HepG2 (cell line): ENCODE results near the gene VIPR1. TPM values are rescaled to one million over a fixed set of nuclear protein-coding genes. Genes with fewer than 3 reads are reported as not detected.

ENCODE experiments used
- BRCA1 ChIP-seq: sonication (generic); formaldehyde crosslinking; IDR thresholded peaks from 2 replicates; pipeline ENCODE4 v1.4.0; 2020; ENCODE audit warnings: missing genetic modification reagents
- FOXP4 ChIP-seq: sonication (generic); formaldehyde crosslinking; IDR thresholded peaks from 2 replicates; pipeline ENCODE4 v1.4.0; 2020; ENCODE audit warnings: missing genetic modification reagents
- KDM5B ChIP-seq: sonication (generic); formaldehyde crosslinking; IDR thresholded peaks from 2 replicates; pipeline ENCODE4 v1.4.0; 2020; ENCODE audit warnings: missing genetic modification reagents, mild to moderate bottlenecking, borderline replicate concordance
- KLF12 ChIP-seq: sonication (generic); formaldehyde crosslinking; IDR thresholded peaks from 2 replicates; pipeline ENCODE4 v1.4.0; 2020; ENCODE audit warnings: missing genetic modification reagents, borderline replicate concordance
- NFE2L1 ChIP-seq: sonication (generic); formaldehyde crosslinking; IDR thresholded peaks from 2 replicates; pipeline ENCODE4 v1.4.0; 2020; ENCODE audit warnings: missing genetic modification reagents, mild to moderate bottlenecking, borderline replicate concordance
- NFKB2 ChIP-seq: sonication (generic); formaldehyde crosslinking; IDR thresholded peaks from 2 replicates; pipeline ENCODE4 v1.4.0; 2020; ENCODE audit warnings: missing genetic modification reagents, borderline replicate concordance
- NPAS2 ChIP-seq: sonication (generic); formaldehyde crosslinking; IDR thresholded peaks from 2 replicates; pipeline ENCODE4 v1.8.0; 2022; ENCODE audit warnings: mild to moderate bottlenecking, missing genetic modification reagents, borderline replicate concordance
- PCBP1 ChIP-seq: fragments of 200-400 bp; formaldehyde crosslinking; IDR thresholded peaks from 2 replicates; pipeline ENCODE4 v1.6.1; 2017; ENCODE audit warnings: mild to moderate bottlenecking, low read depth, low read length, borderline replicate concordance
- PCBP2 ChIP-seq: fragments of 200-400 bp; formaldehyde crosslinking; optimal IDR thresholded peaks from 2 replicates; pipeline ENCODE3; 2018; ENCODE audit warnings: low read length, low read depth; ENCODE audit not compliant: poor library complexity, severe bottlenecking
- POLR2A ChIP-seq, 2 experiments: IDR thresholded peaks; 2 replicates each; pipeline ENCODE4 v1.6.1; 2011; ENCODE audit warnings: low read depth in 2 of 2, low read length in 2 of 2, mild to moderate bottlenecking in 1 of 2, moderate library complexity in 1 of 2; ENCODE audit not compliant: insufficient read depth in 1 of 2
- RCOR2 ChIP-seq: IDR thresholded peaks from 2 replicates; pipeline ENCODE4 v1.6.1; 2016; ENCODE audit warnings: missing biosample characterization, missing genetic modification reagents
- RELA ChIP-seq: sonication (generic); formaldehyde crosslinking; IDR thresholded peaks from 2 replicates; pipeline ENCODE4 v1.4.0; 2020; ENCODE audit warnings: missing genetic modification reagents
- SMC3 ChIP-seq: IDR thresholded peaks from 2 replicates; pipeline ENCODE4 v1.6.1; 2011; ENCODE audit warnings: low read length, improper control_type of control experiment
- ZBTB43 ChIP-seq: sonication (generic); formaldehyde crosslinking; conservative IDR thresholded peaks from 2 replicates; pipeline ENCODE4 v1.4.0; 2020; ENCODE audit warnings: missing genetic modification reagents
- ZMYM4 ChIP-seq: sonication (generic); formaldehyde crosslinking; IDR thresholded peaks from 2 replicates; pipeline ENCODE4 v1.8.1; 2023; ENCODE audit warnings: mild to moderate bottlenecking, missing genetic modification reagents
- ZNF280B ChIP-seq: sonication (generic); formaldehyde crosslinking; IDR thresholded peaks from 2 replicates; pipeline ENCODE4 v1.5.0; 2020; ENCODE audit warnings: missing genetic modification reagents, mild to moderate bottlenecking, borderline replicate concordance
- ZNF512B ChIP-seq: sonication (generic); formaldehyde crosslinking; IDR thresholded peaks from 2 replicates; pipeline ENCODE4 v1.5.1; 2020; ENCODE audit warnings: missing genetic modification reagents, mild to moderate bottlenecking, borderline replicate concordance
- ZNF703 ChIP-seq: sonication (generic); formaldehyde crosslinking; IDR thresholded peaks from 2 replicates; pipeline ENCODE4 v1.5.1; 2020; ENCODE audit warnings: missing genetic modification reagents, mild to moderate bottlenecking, moderate library complexity, borderline replicate concordance
- ZNF891 ChIP-seq: sonication (generic); formaldehyde crosslinking; IDR thresholded peaks from 2 replicates; pipeline ENCODE4 v1.5.0; 2020; ENCODE audit warnings: mild to moderate bottlenecking, missing genetic modification reagents
- polyA plus RNA-seq, 8 experiments: library from polyadenylated mRNA; depleted of rRNA in 3 of 8; stranded (reverse) in 7 of 8; unstranded in 1 of 8; fragments of >200 nt; fragmentation: Illumina TruSeq in 4 of 8; extraction: Trizol in 4 of 8; gene quantifications; 2 replicates each; pipeline versions ENCODE4 v1.2.1 to v1.2.3, GENCODE V29; 2011 to 2016; ENCODE audit warnings: low read depth in 4 of 8, missing spikeins in 1 of 8, mixed read lengths in 1 of 8; ENCODE audit not compliant: insufficient read depth in 1 of 8
- total RNA-seq, 5 experiments: library from RNA; depleted of rRNA; stranded (reverse); fragments of >200 nt; fragmentation: Illumina TruSeq; extraction: Trizol; gene quantifications; 2 replicates each; pipeline ENCODE4 v1.2.3, GENCODE V29; 2016; ENCODE audit warnings: low read depth in 1 of 5

The VIPR1 gene
- total and polyA plus RNA-seq, 2 of the 13 experiments (the other 11 are each of a cell fraction or from before 2014, with no cell fraction given) = 0.04 to 0.11 TPM

- TF ChIP-seq ZBTB43 (no peak), NPAS2 (CRISPR knock-in tag) (no peak), FOXP4 (CRISPR knock-in tag) (peak; percentile 11; the same call in 1 of the 2 replicates), SMC3 (no peak), PCBP1 (0 out of 2 replicates have a peak, but pooled peaks have one; percentile 55), KLF12 (CRISPR knock-in tag) (peak; percentile 48; the same call in 1 of the 2 replicates), BRCA1 (no peak), PCBP2 (no peak), NFKB2 (CRISPR knock-in tag) (peak; percentile 70; the same call in 1 of the 2 replicates), NFE2L1 (CRISPR knock-in tag) (0 out of 2 replicates have a peak, but pooled peaks have one; percentile 60), ZNF512B (CRISPR knock-in tag) (no peak), ZMYM4 (peak; percentile 74; the same call in 1 of the 2 replicates), ZNF891 (CRISPR knock-in tag) (peak; percentile 60), ZNF703 (no peak), POLR2A (IDR thresholded peaks at IDR 0.05; ENCODE audit: insufficient read depth in 1 of 2, low read depth in 2 of 2, low read length in 2 of 2) (peak; percentile 72 to 80), ZNF280B (CRISPR knock-in tag) (0 out of 2 replicates have a peak, but pooled peaks have one; percentile 37), KDM5B (CRISPR knock-in tag) (peak; percentile 82; the same call in 1 of the 2 replicates), RCOR2 (CRISPR knock-in tag) (peak; percentile 58; the same call in 1 of the 2 replicates), RELA (CRISPR knock-in tag) (peak; percentile 17; the same call in 1 of the 2 replicates)
Measured at GRCh38 chr3:42581709-42582473, 79.4 kb downstream of the VIPR1 start, which contains the start of gene SEC22C (continued).
